KMS-11 (cell line): ENCODE measurements around the gene GPHA2.

ENCODE experiments used
- H2AFZ ChIP-seq: fragments of 200-600 bp; sonication (generic); 2 replicates; pipeline ENCODE4 v1.6.1; 2016; ENCODE audit warnings: antibody characterized with exemption, mixed run types, low read depth
- H3K27ac ChIP-seq: fragments of 200-600 bp; sonication (generic); 2 replicates; pipeline ENCODE4 v1.6.1; 2016; ENCODE audit warnings: mild to moderate bottlenecking, mixed run types
- H3K27me3 ChIP-seq: fragments of 200-600 bp; sonication (generic); 2 replicates; pipeline ENCODE4 v1.6.1; 2017; ENCODE audit warnings: mild to moderate bottlenecking, low read depth, mixed run types, moderate library complexity; ENCODE audit not compliant: insufficient read depth
- H3K36me3 ChIP-seq: fragments of 200-600 bp; sonication (generic); 2 replicates; pipeline ENCODE4 v1.6.1; 2017; ENCODE audit warnings: mild to moderate bottlenecking, mixed run types; ENCODE audit not compliant: insufficient read depth
- H3K4me1 ChIP-seq: fragments of 200-600 bp; sonication (generic); 2 replicates; pipeline ENCODE4 v1.6.1; 2016; ENCODE audit warnings: mild to moderate bottlenecking, low read depth, mixed run types; ENCODE audit not compliant: poor library complexity, severe bottlenecking
- H3K4me2 ChIP-seq: fragments of 200-600 bp; sonication (generic); 2 replicates; pipeline ENCODE4 v1.7.0; 2016; ENCODE audit warnings: mild to moderate bottlenecking, mixed run types
- H3K4me3 ChIP-seq: fragments of 200-600 bp; sonication (generic); IDR thresholded peaks from 2 replicates; pipeline ENCODE4 v1.6.1; 2017; ENCODE audit warnings: low read depth, low read length, mixed read lengths; ENCODE audit not compliant: insufficient read depth
- H3K79me2 ChIP-seq: fragments of 200-600 bp; sonication (generic); 2 replicates; pipeline ENCODE4 v1.6.1; 2016; ENCODE audit warnings: low read depth, mixed run types; ENCODE audit not compliant: insufficient read depth
- H3K9ac ChIP-seq: fragments of 200-600 bp; sonication (generic); 2 replicates; pipeline ENCODE4 v1.6.1; 2016; ENCODE audit warnings: mild to moderate bottlenecking, mixed run types
- H4K20me1 ChIP-seq: fragments of 200-600 bp; sonication (generic); 2 replicates; pipeline ENCODE4 v1.6.1; 2016; ENCODE audit warnings: mild to moderate bottlenecking, mixed run types; ENCODE audit not compliant: insufficient read depth
- TF ChIP-seq, protein P1 (sequence below): fragments of 200-600 bp; sonication (generic); conservative IDR thresholded peaks from 2 replicates; pipeline ENCODE4 v1.6.1; 2017; ENCODE audit warnings: low read depth, mild to moderate bottlenecking, antibody characterized with exemption, low read length, moderate library complexity, mixed read lengths

Gene GPHA2

DNA sequence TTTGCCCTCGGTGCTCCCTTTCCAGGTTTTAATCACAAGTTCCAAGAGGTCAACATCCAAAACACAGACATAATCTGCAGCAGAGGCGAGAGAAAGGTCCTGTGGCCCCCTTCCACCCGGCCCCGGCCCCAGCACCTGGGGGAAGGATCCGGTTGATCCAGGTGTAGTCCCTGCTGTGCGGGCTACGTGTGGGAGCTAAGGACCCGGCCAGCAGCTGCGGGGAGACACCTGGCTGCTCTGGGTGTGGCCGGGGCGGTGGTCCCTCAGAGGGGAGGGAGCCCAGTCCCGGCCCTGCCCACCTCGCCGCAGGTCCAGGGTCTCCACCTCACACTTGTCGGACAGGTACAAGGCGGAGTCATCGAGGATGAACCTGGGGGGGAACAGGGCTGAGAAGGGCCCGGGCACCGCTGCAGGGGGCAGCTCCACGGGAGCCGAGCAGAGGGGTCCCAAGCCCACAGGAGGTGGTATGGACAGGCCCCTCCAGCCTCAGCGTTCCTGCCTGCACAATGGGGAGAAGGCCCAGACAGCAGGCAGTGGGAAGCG, 32.3 kb downstream of the GPHA2 start:
- no peak overlapping the region for H3K4me3 ChIP-seq
- H2AFZ ChIP-seq, result no peak overlapping the region
- no peaks in the 10 kb centered on the region for H3K4me1 ChIP-seq
- no peaks in the 10 kb centered on the region for H4K20me1 ChIP-seq
- H3K4me2 ChIP-seq, result no peak overlapping the region
- TF ChIP-seq, protein P1, sequence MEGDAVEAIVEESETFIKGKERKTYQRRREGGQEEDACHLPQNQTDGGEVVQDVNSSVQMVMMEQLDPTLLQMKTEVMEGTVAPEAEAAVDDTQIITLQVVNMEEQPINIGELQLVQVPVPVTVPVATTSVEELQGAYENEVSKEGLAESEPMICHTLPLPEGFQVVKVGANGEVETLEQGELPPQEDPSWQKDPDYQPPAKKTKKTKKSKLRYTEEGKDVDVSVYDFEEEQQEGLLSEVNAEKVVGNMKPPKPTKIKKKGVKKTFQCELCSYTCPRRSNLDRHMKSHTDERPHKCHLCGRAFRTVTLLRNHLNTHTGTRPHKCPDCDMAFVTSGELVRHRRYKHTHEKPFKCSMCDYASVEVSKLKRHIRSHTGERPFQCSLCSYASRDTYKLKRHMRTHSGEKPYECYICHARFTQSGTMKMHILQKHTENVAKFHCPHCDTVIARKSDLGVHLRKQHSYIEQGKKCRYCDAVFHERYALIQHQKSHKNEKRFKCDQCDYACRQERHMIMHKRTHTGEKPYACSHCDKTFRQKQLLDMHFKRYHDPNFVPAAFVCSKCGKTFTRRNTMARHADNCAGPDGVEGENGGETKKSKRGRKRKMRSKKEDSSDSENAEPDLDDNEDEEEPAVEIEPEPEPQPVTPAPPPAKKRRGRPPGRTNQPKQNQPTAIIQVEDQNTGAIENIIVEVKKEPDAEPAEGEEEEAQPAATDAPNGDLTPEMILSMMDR, result no peak
- H3K79me2 ChIP-seq, result no peaks in the 10 kb centered on the region
- no peak overlapping the region for H3K9ac ChIP-seq
- no peaks in the 10 kb centered on the region for H3K27me3 ChIP-seq
- H3K27ac ChIP-seq, result no peak overlapping the region
- no peaks in the 10 kb centered on the region for H3K36me3 ChIP-seq

DNA sequence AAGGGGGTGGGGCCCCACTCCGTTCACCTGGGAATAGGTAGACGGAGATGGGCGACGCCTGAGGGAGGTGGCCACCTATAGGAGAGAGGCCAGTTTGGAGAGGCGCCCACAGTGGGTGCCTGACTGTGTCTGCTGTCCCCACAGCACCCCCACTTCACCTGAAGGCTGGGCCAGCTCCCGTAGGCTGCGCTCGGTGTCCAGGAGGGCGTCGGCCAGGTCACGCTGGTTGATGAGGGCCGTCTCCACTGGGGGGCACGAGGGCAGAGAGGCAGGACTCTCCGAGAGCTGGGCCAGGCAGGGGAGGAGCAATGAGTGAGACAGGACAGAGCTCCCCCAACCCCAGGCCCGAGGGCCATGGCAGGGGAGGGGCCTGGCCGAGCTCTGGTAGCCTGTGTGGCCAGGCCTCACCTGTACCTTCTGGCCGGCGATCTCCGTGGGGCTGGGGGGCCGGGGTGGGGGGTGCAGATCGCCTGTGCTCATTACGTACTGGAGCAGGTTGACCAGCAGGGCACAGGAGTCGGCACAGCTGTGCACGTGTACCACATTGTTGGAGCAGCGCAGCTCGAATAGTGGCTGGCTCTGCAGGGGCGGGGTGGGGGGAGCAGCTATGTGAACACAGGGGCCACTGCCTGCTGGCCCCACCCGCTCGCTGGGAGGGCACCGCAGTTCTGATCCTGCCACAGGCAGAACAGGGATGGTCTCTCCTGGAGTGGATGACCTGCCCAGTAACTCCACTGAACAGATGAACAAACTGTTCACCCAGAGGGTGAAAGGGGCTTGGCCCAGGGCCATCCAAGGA, 33.4 kb downstream of the GPHA2 start:
- Histone ChIP-seq H3K27me3 (no peaks in the 10 kb centered on the region), H3K36me3 (no peaks in the 10 kb centered on the region), H2AFZ (no peak overlapping the region), H3K4me3 (no peak overlapping the region), H3K79me2 (no peaks in the 10 kb centered on the region), H3K27ac (no peak overlapping the region), H3K4me2 (no peak overlapping the region), H3K9ac (no peak overlapping the region), H3K4me1 (no peaks in the 10 kb centered on the region), H4K20me1 (no peaks in the 10 kb centered on the region)
- TF ChIP-seq, protein P1, result no peak

DNA sequence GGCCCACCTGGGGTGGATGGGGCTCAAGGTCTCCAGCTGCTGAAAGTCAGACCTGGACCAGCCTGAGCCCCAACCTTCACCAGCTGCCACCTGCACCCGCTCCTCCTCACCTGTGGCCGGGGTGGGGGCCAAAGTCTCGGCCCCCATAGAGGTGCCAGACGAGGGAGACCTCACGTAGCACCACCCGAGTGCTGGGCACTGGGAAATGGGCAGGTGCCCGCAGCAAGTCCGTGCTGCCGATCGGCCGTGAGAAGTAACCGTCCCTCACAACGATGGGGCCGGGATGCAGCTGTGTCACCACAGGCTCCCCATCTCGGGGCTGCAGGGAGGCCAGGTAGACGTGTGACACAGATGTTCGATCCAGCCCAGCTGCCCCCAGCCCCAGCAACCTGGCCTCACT, 34.9 kb downstream of the GPHA2 start:
- no peak overlapping the region for H2AFZ ChIP-seq
- no peak overlapping the region for H3K4me2 ChIP-seq
- no peaks in the 10 kb centered on the region for H3K27me3 ChIP-seq
- H3K4me3 ChIP-seq, result no peak overlapping the region
- no peaks in the 10 kb centered on the region for H3K36me3 ChIP-seq
- H3K79me2 ChIP-seq, result no peaks in the 10 kb centered on the region
- H3K9ac ChIP-seq, result no peak overlapping the region
- no peaks in the 10 kb centered on the region for H4K20me1 ChIP-seq
- H3K4me1 ChIP-seq, result no peaks in the 10 kb centered on the region
- TF ChIP-seq, protein P1, result no peak
- no peak overlapping the region for H3K27ac ChIP-seq

DNA sequence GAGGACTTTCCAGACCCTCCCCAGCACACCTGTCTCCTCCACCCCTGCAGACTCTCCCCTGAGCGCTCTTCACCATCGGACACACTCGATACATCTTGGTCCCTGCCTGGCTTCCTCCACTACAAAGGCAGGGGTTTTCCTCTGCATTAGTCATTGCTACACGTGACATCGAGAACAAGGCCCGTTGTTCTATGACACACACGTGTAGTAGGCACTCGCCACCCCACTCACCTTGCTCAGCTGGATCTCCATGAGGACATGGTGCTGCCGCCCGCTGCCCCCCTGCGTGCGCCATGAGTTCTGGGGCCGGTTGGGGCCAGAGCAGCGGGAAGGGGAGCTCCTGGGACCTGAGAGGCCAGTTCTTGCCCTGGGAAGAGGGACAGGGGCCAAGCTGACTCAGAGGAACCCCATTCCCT, 35.4 kb downstream of the GPHA2 start:
- Histone ChIP-seq H2AFZ (no peak overlapping the region), H3K9ac (no peak overlapping the region), H3K4me3 (no peak overlapping the region), H3K27me3 (no peaks in the 10 kb centered on the region), H3K36me3 (no peaks in the 10 kb centered on the region), H3K27ac (no peak overlapping the region), H3K4me2 (no peak overlapping the region), H3K4me1 (no peaks in the 10 kb centered on the region), H4K20me1 (no peaks in the 10 kb centered on the region), H3K79me2 (no peaks in the 10 kb centered on the region)
- TF ChIP-seq, protein P1, result no peak
